GM21526 (cell line): ENCODE data around the gene HNF1A.
A peak's percentile ranks its signal among the peaks of the same experiment; 100 is the strongest.

ENCODE experiments used
- ATAC-seq: cut with Tn5 transposase; IDR thresholded peaks from one replicate; pipeline ENCODE4 v1.9.1; 2021; ENCODE audit warnings: moderate library complexity; ENCODE audit not compliant: unreplicated experiment, low FRiP score

Gene HNF1A

GRCh38 chr12:121005346-121005815 lies 27.0 kb downstream of the HNF1A start:
- ATAC-seq: no peak

DNA sequence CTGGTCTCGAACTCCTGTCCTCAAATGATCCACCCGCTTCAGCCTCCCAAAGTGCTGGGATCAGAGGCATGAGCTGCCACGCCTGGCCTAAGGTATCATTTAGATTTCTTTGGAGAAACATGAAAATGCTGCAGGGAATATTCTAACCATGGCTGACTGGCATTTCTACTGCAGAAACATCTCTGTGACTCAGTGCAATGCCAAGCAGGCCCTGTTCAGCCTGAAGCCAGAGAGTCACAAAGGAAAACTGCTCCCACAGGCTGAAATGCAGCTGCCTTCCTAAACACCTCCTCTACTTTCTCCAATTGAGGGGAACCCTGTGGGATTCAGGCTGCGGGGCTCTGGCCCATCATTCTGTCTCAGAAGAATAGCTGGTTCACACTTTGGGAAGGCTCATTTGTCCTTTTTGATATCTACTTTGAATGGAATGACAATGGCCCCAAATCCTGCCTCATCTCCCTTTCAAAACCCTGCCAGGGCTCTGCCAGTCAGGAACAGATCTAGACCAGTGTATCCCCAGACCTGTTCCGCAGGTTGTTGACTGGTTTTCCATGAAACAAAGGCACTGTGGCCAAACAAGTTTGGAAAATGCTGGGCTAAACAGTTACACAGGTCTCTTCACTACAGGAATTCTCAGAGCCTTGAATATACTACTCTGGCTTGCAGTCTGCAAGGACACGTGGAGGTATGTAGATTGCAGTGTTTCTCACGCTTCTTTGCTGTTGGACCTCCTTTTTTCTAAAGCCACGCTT lies 30.2 kb downstream of the HNF1A start:
- ATAC-seq: no peak

GRCh38 chr12:121009741-121010140 lies 31.4 kb downstream of the HNF1A start:
- no peak for ATAC-seq

DNA sequence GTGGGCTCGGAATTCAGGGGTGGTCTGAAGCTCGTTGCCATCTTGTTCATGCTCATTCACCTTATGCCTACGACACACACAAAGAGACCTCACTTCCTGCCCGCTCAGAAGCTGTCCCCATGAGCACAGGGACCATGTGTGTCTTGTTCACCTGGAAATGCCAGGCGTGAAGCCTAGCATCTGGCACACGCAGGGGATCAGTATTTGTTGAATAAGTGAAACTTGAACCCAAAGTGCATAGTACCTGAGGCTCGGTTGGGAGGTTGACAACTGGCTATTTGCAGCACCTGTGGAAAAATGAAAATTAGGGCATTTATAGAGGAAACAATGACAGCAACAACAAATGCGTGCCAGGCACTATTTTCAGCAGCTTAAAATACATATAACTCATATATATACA lies 32.5 kb downstream of the HNF1A start:
- ATAC-seq: no peak

DNA sequence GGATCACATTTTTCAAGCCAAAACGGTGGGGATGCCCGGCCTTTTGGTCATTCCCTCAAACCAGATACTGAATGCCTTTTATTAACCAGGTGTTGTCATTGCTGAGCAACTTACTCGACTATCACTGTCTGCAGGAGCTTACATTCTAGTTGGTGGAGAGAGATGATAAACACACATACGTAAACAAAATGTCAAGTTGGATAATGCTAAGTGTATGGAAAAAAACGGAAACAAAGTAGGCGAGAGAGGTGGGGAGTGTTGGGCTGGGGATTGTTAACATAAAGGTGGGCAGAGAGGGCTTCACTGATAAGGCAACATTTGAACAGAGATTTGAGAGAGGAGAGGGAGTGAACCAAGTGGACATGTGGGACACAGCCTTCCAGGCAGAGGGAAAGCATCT lies 33.5 kb downstream of the HNF1A start:
- no peak for ATAC-seq

DNA sequence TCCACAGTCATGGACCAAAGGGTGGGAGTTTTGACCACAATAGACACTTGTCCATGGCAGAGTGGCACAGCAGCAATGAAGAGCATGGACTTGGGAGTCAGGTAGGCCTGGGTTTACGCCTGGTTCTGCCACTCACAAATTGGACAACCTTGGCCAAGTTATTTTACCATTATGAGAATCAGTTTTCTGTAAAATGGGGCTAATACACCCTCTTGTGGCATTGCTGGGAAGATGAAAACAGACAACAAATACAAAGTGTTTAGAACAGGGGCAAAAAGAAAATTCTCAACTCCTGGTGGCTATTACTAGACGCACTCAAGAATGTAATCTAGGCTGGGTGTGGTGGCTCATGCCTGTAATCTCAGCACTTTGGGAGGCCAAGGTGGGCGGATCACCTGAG lies 35.4 kb downstream of the HNF1A start:
- no peak for ATAC-seq

DNA sequence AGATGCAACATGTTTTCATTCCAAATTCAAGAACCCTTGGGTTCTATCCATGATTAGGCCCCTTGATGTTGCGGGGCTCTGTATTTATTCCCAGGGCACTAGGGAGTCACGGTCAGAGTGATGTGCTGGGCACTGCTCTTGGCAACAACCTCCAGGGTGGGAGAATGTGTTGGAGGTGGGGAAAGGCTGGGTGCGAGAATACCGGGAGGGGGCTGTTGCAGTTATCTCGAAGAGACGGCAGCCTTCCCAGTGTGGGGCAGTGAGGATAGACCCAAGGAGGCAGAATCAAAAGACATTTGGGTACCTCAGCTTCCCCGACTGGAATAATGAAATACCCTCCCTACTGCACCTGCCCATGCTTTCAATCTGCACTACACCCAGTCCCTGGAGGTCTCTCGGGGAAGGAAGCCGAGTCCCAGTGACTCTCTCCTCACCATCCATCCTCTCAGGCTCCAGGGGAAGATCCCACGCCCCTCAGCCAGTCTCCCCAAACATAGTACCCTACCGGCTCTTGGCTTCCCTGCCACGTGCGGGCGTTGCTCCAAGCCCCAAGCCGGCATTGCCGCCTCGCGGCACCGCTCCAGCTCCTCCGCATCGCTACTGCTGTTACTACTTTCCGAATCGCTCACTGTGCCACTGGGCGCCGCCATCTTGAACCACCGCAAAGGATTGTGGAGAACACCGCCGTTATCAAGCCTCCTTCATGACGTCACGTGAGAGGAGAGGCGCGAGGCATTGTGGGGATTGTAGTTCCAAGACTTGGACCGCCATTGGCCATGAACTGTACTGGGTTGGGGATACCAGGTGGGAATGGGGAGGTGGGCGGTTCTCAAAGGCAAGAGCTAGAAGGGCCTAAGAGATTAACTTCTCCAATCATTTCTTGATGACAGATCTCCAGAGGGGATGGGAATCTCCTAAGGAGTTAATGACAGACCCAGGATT lies 37.8 kb downstream of the HNF1A start, which contains the start of gene C12orf43:
Gene C12orf43, minus strand, starts transcription at position 663 of the 942 bp plus-strand sequence. Its CDS starts 13 bp downstream, at position 650.
- peak; percentile 91 for ATAC-seq

DNA sequence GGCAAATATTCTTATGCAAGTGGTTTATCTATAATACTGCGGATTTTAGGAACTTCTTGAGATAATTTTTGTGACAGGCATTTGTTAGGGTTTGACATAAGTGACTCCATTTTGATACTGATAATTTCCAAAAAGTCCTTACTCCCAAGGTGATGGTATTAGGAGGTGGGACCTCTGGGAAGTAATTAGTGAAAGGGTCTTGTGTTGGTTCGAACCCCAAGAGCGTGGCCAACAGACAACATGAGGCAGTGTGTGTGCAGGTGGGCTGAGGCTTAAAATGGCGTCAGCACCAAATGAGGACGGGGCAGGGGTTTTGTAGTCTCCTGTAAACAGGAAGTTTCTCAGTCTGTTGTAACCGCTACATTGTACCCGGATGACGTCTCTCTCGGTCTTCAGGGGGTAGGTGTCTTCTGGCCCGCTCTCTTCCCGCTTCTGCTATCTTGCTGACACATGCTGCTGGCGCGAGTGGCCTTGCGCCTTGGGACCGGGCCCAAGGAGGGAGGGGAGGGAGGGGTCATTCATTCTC lies 39.7 kb downstream of the HNF1A start:
- no peak for ATAC-seq

GRCh38 chr12:121018860-121019617 lies 40.7 kb downstream of the HNF1A start:
- no peak for ATAC-seq

DNA sequence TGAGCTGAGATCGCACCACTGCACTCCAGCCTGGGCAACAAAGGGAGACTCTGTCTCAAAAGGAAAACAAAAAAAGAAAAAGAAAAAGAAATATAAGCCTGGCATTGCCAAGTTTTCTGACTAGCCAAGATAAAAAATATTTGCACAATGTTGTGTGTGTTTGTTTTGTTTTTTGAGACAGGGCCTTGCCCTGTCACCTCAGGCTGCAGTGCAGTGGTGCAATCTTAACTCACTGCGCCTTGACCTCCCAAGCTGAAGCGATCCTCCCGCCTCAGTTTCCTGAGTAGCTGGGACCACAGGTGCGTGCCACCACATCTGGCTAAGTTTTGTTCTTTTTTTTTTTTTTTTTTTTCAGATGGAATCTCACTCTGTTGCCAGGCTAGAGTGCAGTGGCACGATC lies 43.4 kb downstream of the HNF1A start:
- ATAC-seq: no peak

DNA sequence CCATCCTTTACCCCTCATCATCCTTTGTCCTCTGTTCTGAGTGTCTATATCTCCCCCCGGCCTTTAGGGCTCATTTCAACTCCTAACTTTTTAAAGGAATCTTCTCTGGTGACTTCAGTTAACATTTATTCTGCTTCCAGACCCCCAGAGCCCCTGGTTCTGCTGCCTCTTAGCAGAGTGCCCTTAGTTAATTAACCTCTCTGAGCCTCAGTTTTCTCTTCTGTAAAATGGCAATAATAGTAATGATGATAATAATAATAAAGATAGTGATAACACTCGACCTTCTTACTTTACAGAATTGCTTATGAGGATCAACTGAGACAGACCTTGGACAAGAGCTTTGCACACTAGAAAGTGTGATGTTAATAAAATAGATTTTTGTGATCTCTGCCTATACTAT lies 44.4 kb downstream of the HNF1A start:
- no peak for ATAC-seq

DNA sequence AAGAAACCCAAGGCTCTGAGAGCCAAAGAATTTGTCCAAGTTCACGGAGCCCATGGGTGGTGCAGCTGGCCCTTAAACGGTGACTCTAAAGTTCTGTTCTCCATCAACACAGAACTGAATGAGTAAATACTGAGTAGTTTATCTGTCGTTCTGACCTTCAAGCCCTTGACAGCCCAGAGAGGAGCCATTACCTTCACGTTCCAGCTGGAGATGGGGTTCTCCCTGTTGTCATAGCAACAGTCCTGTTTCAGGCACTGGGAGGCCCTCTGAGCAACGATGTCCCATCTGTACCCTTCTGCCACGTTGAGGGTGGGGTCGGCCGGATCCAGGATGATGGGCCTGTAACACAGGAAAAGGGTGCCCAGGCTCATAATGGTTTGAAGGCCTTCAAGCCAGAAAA lies 45.5 kb downstream of the HNF1A start:
- ATAC-seq: no peak

- ATAC-seq: no peak
Measured at GRCh38 chr12:121025442-121026226, 47.3 kb downstream of the HNF1A start.

DNA sequence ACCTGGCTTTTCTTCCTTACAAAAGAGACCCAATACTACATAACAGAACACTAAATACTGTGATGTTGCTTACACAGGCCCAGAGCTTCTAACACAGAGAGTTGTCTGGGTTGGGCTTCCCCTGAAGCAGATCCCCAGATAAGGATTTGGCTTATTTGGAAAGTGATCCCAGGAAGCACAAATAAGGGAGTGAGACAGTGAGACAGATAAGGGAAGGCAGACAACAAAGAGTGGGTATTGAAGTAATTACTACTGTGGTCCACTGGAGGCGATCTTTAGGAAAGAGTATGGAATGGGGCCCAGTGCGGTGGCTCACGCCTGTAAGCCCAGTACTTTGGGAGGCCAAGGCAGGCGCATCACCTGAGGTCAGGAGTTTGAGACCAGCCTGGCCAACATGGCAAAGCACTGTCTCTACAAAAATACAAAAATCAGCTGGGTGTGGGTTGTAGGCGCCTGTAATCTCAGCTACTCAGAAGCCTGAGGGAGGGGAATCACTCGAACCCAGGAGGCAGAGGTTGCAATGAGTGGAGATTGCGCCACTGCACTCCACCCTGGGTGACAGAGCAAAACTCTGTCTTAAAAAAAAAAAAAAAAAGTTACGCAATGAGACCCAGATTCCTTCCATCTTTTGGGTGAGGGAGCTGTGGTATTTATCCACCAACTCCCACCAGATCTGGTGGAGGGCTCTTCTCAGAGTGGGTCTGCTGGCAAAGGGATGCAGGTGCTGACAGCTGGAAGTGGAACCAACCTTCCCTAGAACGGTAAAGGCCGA lies 48.1 kb downstream of the HNF1A start:
- no peak for ATAC-seq

- no peak for ATAC-seq
Measured at GRCh38 chr12:121030576-121031212, 52.4 kb downstream of the HNF1A start.

GRCh38 chr12:121033625-121034349 lies 55.4 kb downstream of the HNF1A start:
- ATAC-seq: no peak

- ATAC-seq: no peak
Measured at GRCh38 chr12:121034616-121035305, 56.4 kb downstream of the HNF1A start.
